H1 (cell line): ENCODE measurements around the gene BRSK2. TPM values are rescaled to one million over a fixed set of nuclear protein-coding genes. Genes with fewer than 3 reads are reported as not detected.

ENCODE experiments used
- BRCA1 ChIP-seq: IDR thresholded peaks from 2 replicates; pipeline ENCODE4 v1.6.1; 2012; ENCODE audit warnings: low read depth, low read length, improper control_type of control experiment
- GTF2F1 ChIP-seq: IDR thresholded peaks from 2 replicates; pipeline ENCODE4 v1.6.1; 2012; ENCODE audit warnings: low read depth, low read length, improper control_type of control experiment, borderline replicate concordance
- YY1 ChIP-seq: IDR thresholded peaks from 2 replicates; pipeline ENCODE4 v1.6.1; 2011; ENCODE audit warnings: low read depth, mild to moderate bottlenecking, low read length
- polyA plus RNA-seq, 7 experiments: library from polyadenylated mRNA; depleted of rRNA in 3 of 7; stranded (reverse) in 5 of 7; unstranded in 2 of 7; fragments of >200 nt in 5 of 7; fragments of 200-250 nt in 2 of 7; gene quantifications; 1 replicate in 5 of 7; 2 replicates in 1 of 7; 4 replicates in 1 of 7; pipeline versions ENCODE4 v1.2.1 to v1.2.3, GENCODE V29; 2011 to 2013; ENCODE audit warnings: missing spikeins in 2 of 7, mixed read lengths in 2 of 7
- total RNA-seq: library from RNA; stranded (reverse); fragmentation: NEBNext Ultra II Directional; extraction: Animal tissue kit (Norgen Biotek cat#: 25700); gene quantifications from 2 replicates; pipeline ENCODE4 v1.2.1, GENCODE V29; 2021
- TF ChIP-seq, protein P1 (sequence below): IDR thresholded peaks from 2 replicates; pipeline ENCODE4 v1.6.1; 2011; ENCODE audit warnings: low read depth, mild to moderate bottlenecking, low read length; ENCODE audit not compliant: insufficient read depth
- TF ChIP-seq, protein P2 (sequence below): IDR thresholded peaks from 2 replicates; pipeline ENCODE4 v1.6.1; 2011; ENCODE audit warnings: low read length, improper control_type of control experiment

Gene BRSK2
- total and polyA plus RNA-seq, 2 of the 8 experiments (the other 6 are each of a cell fraction or from before 2014, with no cell fraction given) = 17.3 to 27.1 TPM

DNA sequence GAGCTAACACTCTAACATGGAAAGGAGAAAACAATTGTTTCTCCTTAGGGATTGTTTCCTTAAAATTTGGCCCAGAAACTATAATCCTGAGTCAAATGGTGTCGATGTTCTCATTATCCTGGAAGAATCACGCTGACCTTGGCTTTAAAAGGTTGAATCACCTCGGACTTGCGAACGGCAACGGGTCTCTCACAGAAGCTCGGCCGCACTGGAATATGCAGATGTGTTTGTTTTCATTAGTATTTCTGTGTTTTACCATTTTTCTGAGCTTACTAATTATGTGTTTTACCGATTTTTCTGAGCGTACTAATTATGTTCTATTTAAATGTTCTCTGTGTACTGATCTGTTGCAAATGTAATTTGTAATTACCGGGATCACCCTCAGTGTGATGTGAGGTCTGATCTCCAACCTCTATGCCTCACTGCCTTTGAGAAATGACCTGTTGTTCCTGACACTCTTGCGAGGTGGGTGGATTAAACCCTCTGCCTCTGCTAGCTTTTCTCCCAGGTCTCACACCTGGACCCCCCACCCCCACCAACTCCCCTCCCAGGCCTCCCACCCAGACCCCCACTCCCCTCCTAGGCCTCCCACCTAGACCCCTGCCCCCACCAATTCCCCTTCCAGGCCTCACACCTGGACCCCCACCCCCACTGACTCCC lies 38.3 kb upstream of the BRSK2 start (continued):
- TF ChIP-seq, protein P1, sequence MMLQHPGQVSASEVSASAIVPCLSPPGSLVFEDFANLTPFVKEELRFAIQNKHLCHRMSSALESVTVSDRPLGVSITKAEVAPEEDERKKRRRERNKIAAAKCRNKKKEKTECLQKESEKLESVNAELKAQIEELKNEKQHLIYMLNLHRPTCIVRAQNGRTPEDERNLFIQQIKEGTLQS = no peak
- TF ChIP-seq BRCA1 (no peak), GTF2F1 (peak; percentile 97), YY1 (no peak)
- TF ChIP-seq, protein P2, sequence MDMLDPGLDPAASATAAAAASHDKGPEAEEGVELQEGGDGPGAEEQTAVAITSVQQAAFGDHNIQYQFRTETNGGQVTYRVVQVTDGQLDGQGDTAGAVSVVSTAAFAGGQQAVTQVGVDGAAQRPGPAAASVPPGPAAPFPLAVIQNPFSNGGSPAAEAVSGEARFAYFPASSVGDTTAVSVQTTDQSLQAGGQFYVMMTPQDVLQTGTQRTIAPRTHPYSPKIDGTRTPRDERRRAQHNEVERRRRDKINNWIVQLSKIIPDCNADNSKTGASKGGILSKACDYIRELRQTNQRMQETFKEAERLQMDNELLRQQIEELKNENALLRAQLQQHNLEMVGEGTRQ = no peak
